Activated T-cell treated with anti-CD3 and anti-CD28 coated beads, Interleukin-2, amount 50 U/mL, for 48 hours (primary cell): ENCODE results near the gene ZCCHC24.
"Not testable (repeated sequence)": the region's sequence is repeated elsewhere in the genome, so short reads cannot be mapped to it uniquely, and the experiment has no call there.

Experiments
- DNase-seq, 2 experiments: peaks; one replicate each; pipeline ENCODE4 v3.0.0-alpha.2; 2020

The ZCCHC24 gene

DNA sequence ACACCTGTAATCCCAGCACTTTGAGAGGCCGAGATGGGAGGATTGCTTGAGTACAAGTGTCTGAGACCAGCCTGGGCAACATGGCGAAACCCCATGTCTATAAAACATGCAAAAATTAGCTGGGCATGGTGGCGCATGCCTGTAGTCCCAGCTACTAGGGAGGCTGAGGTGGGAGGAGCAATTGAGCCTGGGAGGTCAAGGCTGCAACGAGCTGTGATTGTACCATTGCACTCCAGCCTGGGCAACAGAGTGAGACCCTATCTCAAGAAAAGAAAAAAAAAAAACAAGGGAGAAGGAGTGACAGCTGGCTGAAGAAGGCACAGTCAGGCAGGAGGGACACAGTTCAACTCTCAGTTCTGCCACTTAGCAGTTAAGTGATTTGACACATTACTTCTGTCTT, 26.4 kb upstream of the ZCCHC24 start:
- DNase-seq, result no peak

GRCh38 chr10:79470096-79470495, 24.7 kb upstream of the ZCCHC24 start:
- no peak for DNase-seq

DNA sequence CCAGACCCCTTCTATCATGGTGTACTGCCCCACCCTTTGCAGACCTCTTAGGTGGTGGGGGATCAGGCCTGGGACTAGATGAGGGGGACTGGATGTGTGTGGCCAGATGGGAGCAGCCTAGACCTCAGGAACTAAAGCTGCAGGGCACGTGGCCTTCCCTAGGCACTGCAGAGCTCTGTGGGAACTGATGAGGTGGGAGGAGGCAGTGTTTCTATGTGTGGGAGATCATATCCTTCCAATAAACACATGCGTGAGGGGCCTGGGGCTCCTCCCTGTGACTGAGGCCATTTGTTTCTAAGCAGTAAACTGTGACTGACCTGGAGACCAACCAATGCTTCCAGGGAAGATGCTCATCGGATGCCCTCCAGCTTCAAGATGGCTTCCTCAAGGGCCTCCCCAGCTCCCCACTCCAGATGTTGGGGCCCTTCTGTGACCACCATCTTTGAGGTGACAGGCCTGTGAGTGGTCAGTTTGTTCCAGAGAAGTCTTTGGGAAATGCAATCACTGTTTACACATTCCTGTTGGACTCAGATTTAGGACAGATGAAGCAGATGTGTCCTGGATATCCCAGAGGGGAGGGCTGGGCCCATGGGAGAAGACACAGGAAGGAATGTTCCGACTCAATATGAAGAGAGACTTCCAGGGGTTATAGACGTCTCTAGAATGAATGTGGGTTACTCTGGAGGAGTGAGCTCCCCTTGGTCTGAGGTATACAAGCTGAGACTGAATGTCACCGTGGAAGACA, 23.6 kb upstream of the ZCCHC24 start:
- no peak for DNase-seq

DNA sequence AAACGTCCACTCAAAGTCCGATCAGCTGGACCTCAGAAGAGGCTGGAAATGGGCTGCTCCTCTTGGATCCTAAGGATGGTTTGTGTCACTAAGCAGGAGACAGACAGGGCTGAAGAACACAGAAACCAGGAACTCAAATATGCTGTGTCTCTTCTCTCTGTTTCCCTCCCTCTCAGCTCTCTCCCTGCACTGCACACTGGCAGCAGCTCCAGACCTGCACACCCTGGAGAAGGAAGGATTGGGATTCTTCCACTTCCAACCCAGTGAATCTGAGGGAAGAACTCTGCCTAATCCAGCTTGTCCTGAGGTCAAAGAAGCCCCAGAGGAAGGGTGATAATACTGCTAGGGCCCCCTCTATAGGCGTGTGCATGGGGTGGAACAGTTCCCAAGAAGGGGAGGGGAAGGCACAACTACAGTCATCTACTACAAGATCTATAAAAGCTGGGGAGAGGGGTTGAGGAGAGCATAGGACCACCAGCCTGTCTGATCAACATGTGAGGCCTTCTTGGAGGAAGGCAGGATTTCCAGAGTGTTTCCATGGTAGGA, 22.7 kb upstream of the ZCCHC24 start:
- no peak for DNase-seq

DNA sequence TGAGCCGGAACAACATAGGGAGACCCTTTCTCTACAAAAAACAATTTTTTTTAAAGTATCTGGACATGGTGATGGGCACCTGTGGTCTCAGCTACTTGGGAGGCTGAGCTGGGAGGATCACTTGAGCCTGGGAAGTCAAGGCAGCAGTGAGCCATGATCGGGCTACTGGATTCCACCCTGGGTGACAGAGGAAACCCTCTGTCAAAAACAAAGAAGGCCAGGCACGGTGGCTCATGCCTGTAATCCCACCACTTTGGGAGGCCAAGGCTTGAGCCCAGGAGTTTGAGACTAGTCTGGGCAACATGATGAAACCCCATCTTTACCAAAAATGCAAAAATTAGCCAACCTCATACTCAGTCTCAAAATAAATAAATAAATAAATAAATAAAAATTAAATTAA, 19.9 kb upstream of the ZCCHC24 start:
- DNase-seq, result no peak

DNA sequence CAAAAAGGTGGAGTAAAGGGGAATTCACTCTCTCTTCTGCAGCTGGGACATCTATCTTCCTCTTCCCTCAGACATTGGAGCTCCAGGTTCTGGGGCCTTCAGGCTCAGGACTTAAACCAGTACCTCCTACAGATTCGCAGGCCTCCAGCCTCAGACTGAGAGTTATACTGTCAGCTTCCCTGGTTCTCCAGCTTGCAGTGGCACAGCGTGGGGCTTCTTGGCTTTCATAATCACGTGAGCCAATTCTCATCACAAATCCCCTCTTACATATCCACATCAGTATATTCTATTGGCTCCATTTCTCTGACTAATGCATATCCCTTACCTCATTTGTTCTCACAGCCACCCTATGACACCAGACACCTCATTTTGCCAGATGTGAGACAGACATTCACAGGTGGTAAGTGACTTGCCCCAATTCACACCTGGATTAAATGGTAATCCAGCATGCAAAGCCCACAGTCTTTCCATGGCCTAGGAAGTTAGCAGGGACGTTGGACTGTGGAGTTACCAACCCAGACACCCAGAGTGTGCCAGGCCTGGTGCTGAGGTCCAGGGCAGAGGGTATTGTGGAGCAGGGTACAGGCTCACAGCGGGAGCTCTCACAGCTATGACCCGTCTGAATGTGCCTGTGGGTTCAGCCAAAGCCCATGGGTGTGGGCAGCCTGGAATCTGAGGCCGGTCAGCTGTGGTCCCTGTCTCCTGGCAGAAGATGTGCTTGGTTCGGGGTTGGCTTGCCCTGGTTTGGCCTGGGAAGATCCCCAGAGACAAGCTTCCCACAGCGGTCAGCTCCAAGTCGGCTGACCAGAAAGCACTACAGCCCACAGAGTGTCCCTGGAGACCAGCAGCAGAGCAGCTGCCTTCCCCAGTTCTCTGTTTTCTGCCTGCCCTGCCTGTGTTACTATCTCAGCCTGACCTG, 18.4 kb upstream of the ZCCHC24 start:
- no peak for DNase-seq

DNA sequence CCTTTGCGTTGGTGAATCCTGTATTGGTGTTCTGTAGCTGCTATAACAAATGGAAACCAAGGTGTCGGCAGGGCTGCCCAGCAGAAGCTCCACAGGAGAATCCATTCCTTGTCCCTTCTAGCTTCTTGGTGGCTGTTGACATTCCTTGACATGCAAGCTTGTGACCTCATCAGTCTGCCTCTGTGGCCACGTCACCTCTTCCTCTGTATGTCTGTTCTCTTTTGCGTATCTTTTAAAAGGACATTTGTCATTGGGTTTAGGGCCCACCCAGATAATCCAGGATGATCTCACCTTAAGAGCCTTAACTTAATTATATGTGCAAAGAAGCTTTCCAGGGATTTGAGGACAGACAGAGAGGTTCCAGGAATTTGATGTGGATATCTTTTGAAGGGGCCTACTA, 15.3 kb upstream of the ZCCHC24 start:
- DNase-seq, result no peak

GRCh38 chr10:79459243-79459642, 13.8 kb upstream of the ZCCHC24 start:
- DNase-seq, result no peak

DNA sequence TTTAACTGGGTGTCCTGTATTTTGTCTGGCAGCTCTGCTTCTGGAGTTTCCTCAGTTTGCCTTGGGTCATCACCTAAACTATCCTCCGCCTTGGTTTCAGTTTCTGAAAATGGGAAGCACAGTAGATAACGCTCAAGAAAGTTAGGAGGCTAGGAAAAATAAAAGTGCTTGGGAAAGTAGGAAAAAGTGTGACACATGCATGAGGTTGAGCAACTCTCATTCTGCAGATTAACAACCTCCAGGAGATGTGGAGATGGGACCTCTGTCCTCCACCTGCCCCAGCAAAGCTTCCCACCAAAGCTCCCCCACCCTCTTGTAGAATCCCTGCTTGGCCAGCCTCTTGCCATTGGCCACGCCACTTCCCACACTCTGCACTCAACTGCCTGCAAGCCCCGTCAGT, 13.1 kb upstream of the ZCCHC24 start:
- DNase-seq, result no peak

- no peak for DNase-seq
Measured at GRCh38 chr10:79457256-79457785, 11.9 kb upstream of the ZCCHC24 start.

GRCh38 chr10:79454259-79454658, 8.8 kb upstream of the ZCCHC24 start:
- DNase-seq, result no peak

- DNase-seq, result no peak
Measured at GRCh38 chr10:79453392-79453791, 8.0 kb upstream of the ZCCHC24 start.

DNA sequence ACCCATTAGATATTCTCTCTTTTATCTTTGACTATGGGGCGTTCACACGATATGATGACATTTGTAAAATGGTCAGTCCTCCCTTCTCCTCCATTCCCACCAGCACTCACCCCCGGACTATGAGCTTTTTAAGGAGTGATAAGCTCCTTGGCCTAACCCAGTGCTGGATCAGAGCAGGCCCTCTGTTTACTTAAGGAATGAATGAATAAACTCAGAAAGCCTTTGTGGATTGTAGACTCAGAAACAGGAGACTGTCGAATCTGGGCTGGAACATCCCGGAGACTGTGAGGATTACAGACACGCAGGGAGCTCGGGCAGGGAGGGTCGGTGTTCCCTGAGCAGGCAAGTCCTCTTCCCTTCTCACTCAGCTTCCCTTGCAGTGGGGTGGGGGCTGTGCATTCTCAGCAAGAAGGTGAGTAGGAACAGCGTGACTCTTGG, 6.8 kb upstream of the ZCCHC24 start:
- no peak for DNase-seq

DNA sequence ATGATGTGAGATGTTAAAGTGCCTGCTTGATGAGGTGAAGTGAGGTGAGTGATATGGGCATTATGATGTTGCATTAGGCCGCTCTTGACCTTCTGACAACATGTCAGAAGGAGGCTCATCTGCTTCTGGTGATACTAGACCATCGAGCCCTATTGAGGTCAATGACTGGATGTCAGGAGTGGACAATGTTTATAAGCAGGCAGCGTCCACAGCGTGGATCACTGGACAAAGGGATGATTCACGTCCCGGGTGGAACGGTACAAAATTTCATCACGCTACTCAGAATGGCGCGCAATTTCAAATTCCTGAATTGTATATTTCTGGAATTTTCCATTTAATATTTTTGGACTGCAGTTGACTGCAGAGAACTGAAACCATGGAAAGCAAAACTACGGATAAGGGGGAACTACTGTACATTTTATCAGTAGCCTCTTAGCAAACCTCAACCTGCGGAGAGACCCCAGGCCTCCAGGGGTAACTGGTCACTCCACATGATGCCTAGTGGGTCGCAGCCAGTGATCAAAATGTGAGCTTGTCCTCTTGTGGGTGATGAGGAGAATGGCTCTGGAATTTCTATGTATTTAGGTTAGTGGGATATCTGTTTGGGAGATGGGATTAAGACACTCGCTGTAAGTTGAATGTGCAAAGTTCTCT, 5.7 kb upstream of the ZCCHC24 start:
- no peak for DNase-seq

DNA sequence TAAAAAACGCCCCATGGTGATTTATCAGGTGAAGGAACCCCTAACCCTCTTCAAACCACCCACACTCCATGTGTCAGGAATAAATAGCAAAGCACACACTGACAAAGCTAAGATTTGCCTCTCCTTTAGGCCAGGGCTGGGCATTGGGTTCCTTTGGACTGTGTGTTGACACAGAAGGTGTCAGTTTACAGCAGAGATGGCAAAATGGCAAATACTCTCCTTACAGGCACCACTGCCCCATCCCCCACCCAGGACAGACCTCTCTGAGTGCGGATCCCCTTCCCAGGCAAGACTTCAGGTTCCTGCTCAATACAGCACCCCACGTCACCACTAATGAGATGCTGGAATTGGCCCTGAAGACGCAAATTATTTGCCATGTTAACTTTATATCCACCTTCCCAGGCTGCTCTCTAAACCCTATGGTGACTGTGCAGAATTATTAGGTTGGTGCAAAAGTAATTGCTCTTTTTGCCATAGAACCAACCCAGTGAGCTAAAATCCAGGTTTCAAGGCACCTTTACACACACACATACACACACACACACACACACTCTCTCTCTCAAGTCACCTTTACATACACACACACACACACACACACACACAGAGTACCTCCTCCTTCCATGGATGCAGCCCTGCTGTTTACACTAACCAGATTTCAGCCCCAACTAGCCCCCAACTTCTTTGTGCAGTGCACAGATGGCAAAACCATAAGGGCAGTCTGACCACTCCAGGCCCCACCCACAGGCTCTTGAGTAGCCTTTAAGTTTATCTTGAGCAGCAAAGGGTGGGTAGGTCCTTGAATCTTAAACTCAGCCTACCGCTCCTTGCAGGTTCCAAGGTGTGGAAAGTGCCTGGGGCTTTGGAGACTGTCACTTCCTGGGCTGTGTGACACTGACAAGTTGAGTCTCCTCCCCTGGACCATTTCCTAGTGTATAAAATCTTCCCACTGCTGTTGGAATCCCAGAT, 4.0 kb upstream of the ZCCHC24 start:
- DNase-seq, result no peak

DNA sequence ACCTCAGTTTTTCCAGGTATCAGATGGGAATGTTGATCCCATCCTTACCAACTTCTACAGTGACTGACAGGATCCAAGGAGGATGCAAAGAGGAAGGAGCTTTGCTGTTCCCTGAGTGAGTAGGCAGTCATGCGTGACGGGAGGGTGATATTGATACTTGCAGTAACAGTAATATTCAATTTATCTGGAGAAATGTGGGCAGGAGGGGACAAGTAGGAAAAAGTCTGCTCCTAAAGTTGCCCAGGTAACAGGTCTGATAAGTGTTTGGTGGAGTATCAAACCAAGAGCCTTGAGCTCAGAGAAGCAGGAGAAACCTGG, 3.3 kb upstream of the ZCCHC24 start:
- no peak for DNase-seq

DNA sequence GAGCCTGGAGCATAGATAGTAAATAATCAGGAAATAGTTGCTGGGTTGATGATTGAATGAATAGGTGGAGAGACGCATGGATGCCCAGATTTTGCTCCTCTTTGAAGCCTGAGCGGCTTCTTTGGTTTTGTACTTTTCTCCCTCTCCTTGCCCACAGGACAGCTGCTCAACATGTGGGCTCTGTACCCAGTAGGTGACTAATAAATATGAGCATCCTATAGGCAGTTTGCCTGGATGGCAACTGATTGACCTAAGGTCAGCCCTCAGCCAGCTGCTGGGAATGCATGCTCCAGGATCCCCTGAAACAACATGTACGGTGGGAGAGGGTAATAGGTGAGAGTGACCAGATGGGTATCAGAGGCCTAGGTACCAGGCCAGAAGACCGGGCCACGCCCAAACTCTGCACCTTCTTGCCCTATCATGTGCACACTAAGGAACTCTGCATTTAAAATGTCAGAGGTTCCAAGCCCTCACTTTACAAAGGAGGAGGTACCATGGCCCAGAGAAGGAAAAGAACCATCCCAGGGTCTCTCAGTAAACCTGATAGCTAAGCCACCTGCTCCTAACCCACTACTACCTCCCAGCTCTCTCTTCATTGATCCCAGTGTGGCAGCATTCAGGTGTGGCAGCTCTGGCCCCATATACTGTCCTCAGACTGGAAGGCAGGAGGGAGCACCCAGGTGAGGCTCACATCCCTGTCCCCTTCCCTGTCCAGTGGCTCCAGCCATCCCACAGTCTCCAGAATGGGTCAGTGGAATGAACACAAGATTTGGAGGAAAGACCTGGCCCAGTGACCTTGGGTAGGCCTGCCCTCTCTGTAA, 2.7 kb upstream of the ZCCHC24 start:
- no peak for DNase-seq

- DNase-seq, result not testable (repeated sequence)
Measured at GRCh38 chr10:79447249-79447648, 1.8 kb upstream of the ZCCHC24 start.

- no peak for DNase-seq
Measured at GRCh38 chr10:79446758-79447084, 1.3 kb upstream of the ZCCHC24 start.

GRCh38 chr10:79445977-79446757, 743 bp upstream of the ZCCHC24 start:
- DNase-seq, result no peak
